NCI-H526 treated with DMSO at 0.1 percent for 48 hours (cell line): ENCODE results near the gene RXRA.

Experiments
- DNase-seq: peaks from one replicate; lab custom pipeline; 2025; lab: John Stamatoyannopoulos, UW

The RXRA gene

DNA sequence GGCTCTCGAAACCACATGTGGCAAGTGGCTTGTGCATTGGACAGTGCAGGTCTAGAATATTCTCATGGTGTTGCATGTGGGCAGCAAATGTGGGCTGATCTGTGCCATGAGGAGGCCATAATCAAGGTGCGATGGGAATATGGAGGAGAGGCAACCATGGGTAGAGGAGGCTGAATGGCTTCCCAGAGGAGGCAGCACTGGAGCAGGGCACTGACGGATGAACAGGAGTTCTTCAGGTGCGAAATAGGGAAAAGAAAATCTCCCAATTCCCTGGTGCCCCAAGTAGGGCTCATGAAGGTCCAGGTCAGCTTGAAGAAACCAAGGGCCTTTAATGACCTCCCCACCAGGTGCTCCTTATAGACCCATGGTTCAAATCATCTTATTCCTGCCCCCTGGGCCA lies 126.5 kb downstream of the RXRA start:
- DNase-seq, result no peak

DNA sequence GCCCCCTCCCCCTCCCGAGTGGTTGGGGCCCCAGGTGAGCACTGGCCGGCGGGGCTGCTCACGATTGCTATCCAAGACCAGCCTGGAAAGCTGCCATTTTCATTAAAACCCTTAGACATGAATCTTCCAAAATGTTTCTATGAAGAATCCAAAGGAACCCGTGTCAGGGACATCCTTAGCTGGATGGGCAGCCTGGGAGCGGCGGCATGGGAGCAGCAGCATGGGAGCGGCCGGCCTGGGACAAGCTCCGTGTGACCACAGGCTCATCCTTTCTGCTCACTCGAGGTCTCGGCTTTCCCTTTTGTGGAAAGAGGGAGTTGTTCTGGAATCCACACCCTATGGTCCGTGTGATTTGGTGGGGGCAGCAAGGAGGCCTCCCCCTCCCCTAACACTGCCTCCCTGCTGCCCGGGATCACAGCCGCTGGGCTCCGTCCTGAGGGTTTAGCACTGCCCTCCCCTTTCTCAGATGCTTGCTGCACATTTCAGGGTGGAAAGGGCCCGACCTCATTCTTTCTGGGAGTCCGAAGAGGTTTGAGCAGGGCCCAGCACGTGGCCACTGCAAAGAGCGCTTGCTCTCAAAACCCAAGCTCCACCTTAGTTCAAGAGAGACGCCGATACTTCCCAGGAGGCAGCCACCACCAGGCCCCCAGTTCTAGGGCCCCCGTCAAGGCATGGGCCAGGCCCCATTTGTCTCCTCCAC lies 127.7 kb downstream of the RXRA start:
- DNase-seq, result no peak

- no peak for DNase-seq
These were observed 128.2 kb downstream of the RXRA start for GRCh38 chr9:134454476-134454857.

DNA sequence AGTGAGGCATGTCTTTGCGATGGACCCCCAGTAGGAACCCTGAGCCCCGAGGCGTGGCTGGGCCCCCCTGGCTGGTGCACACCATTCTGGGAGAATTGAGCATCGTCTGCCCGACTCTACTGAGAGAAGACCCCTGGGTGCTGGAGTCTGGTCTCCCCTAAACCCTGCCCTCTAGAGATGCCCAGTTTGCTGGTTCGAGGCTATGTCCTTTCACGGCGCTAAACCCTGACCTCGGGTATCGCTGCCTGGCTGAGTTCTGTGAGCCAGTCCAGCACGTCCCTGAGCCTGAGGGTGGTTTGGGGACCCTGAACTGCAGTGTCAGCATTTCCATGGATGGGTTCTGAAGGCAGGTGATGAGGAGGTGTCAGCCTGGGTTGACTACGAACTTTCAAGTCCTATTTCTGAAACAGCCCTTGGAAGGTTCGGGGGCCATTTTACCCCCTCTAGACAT lies 128.8 kb downstream of the RXRA start:
- DNase-seq, result no peak

DNA sequence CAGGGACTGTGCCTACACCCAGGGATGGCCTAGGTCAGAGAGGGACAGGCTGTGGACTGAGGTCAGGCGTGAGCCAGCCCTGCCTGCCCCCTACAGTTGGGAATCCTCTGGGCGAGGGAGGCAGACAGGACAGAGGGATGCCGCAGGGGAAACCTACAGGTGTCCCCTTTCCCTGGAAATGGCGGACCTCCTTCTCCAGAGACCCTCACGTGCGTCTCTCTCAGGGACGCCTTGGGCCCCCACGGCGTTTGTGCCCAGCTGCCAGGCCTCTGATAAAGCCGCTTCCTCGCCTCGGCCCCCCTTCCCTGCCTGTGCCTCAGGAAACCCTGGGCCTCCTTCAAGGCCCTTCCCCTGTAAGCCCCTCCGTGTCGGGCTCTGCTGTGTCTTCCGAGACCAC lies 129.3 kb downstream of the RXRA start:
- DNase-seq, result no peak

- no peak for DNase-seq
These were observed 129.9 kb downstream of the RXRA start for GRCh38 chr9:134455934-134456755.

GRCh38 chr9:134456756-134457305 lies 130.6 kb downstream of the RXRA start:
- DNase-seq, result no peak

DNA sequence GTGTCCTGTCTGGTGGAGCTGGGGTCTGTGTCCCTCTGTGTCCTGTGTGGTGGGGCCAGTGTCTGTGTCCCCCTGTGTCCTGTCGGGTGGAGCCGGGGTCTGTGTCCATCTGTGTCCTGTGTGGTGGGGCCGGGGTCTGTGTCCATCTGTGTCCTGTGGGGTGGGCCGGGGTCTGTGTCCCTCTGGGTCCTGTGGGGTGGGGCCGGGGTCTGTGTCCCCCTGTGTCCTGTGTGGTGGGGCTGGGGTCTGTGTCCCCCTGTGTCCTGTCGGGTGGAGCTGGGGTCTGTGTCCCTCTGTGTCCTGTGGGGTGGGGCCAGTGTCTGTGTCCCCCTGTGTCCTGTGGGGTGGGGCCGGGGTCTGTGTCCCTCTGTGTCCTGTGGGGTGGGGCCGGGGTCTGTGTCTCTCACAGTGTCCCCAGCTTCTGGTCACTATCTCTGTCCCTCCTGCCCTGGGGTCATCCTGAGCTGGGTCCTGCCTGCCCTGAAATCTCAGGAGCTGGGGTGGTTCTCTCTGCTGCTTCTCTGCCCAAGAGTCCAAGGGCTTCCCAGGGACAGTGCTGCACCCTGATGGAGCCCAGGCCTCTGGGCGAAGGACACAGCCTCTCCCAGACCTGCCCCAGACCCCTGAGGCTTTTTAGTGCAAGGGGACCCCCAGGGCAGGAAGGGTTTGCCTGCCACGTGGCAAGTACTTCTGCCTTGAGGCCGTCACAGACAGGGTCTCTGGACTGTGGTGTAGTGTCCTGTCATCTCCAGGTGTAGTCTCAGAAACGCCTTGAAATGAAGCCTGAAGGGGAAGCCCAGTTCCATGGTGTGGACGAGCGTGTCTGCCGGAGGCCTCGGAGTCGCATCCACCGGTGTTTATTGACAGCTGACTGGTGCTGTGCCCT lies 131.3 kb downstream of the RXRA start:
- DNase-seq, result no peak

- no peak for DNase-seq
These were observed 132.2 kb downstream of the RXRA start for GRCh38 chr9:134458207-134459108.

GRCh38 chr9:134459164-134459563 lies 132.9 kb downstream of the RXRA start:
- DNase-seq, result no peak

DNA sequence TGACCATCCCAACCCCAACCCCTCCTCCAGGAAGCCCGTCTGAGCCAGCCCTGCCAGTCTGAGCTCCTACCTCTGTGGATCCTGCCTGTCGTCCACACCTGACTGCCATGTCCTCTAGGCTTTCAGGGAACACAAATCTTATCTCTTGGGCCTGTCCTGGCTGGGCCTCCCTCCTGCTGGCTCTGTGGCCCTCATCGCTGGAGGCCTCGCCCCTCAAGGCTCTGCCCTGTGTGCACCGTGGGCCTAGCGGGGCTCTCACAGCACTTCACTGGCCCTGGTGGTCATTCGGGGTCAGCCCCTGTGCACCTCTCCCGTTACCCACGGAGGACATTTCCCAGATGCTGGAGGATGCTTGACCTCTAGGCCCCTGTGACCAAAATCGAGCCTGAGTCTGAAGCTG lies 133.3 kb downstream of the RXRA start:
- DNase-seq, result no peak

DNA sequence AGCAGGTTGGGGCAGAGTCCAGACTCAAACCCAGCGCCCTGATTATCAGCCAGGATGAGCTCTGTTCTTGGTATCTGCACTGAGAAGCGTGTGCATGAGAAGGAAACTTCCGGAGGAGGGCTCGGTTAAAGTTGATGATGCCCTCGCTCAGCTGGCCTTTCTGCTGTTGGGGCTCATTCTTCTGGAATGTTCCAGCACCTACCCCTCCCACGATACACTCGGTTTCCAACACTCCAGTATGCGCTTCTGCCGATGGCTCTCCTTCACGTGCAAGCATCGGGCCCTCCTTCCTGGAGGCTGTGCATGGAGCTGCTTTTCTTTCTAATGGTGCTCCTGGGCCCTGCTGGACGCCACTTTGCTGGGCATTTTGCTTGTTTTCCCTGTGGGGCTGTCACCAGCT lies 134.0 kb downstream of the RXRA start:
- DNase-seq, result no peak

DNA sequence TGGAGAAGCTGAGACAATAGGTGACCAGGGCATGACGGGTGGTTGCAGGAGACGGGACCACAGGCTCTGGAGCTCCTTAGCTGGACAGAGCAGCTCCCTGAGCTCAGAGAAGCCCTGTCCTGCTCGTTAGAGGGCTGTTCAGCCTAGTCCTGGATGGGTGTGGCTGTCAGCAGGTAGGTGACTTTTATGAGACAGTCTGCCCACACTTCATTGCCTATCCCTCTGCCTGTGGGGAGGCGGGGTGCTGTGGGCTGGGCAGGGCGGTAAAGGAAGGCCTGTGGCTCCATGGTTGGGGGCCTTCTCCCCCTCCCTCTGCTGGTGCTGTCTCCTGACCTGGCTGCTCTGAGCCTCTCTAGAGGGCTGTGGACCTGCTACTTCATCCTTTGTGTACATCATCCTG lies 134.6 kb downstream of the RXRA start:
- no peak for DNase-seq

- DNase-seq, result no peak
These were observed 135.2 kb downstream of the RXRA start for GRCh38 chr9:134461426-134461982.

DNA sequence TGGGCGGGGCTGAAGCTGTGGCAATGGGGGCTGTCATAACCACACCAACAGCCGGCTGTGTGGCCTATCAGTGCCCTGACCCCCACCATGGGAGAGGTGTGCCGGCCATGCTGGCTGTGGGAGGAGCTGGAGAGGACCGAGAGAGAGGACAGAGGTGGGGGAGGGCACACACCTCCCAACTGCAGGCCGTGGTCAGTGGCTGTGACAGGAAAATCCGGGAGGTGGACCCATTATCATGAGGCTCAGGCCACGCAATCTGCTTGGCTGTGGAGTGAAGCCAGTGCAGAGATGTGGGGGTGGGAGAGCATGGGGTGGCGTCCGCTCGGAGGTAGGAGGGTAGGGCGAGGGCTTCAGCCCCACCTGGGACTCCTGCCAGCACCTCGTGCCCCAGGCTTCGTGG lies 136.1 kb downstream of the RXRA start:
- DNase-seq, result no peak

DNA sequence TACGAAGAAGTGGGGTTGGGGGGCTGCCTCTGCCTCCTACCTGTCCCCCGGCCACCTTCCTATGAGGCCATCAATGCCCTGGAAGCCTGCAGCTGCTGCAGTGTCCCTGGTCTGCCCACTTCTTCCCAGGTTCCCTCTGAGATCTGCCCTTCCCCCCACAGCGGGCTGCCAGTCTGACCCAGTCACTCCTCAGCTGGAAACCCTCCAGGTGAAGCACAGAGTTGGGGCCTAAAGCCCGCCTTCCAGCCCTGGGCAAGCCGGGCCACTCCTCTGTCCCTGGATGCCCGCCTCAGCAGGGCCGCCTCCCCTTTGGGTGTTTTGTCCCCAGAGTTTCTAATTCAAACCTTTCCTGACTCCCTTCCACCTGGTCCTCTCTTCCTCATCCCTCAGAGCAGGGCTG lies 137.0 kb downstream of the RXRA start:
- DNase-seq, result no peak

GRCh38 chr9:134466869-134467616 lies 140.8 kb downstream of the RXRA start:
- DNase-seq, result no peak

- DNase-seq, result no peak
These were observed 142.1 kb downstream of the RXRA start for GRCh38 chr9:134468358-134468757.

DNA sequence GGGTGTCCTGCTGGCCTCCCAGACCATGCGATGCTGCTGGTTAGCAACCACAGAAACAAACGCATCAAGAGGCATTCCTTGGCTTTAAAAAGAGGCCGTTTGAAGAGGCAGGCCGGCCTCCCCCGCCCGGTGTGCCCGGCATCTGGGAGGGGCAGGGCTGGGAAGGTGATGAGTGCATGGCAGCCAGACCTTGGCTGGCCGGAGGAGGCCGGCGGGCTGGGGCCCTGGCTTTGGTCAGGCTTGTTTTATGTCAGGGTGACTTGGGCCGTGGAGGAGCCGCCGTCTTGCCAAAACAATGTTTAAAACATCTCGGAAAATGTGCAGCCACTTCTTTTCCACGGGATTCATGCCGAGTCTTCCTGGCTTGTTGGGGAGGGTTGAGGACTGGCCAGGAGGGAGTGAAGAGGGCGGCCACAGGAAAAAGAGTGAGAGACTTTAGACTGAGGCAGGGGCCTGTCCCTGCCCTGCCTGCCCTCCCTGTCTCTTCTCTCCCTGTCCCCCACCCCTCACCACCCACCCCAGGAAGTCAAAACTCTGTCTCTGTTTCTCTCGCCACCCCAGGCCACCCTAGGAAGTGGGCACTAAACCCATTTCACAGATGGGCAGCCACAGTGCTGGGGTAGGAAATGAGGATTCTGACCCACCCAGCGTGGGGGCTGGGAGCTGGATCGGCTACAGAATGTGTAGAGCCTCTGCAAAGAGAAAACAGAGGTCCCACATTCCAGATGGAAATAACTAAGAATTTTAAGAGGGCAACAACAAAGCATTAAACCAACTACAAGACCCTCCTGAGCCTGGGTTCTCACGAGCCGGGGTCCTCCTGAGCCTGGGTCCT lies 143.0 kb downstream of the RXRA start:
- no peak for DNase-seq
